Esophagus muscularis mucosa (tissue), 4 donors: Measurements from ENCODE around the gene SFXN1.

Experiments used
- CTCF ChIP-seq, 3 experiments: fragments of 200-600 bp in 2 of 3; fragments of 450-650 bp in 1 of 3; sonication (generic) in 2 of 3; IDR thresholded peaks; one replicate each; pipeline ENCODE4 v1.5.1; 2017 to 2019; ENCODE audit warnings: antibody characterized with exemption in 3 of 3, mild to moderate bottlenecking in 2 of 3, moderate library complexity in 1 of 3
- EP300 ChIP-seq: sonication (generic); formaldehyde crosslinking; IDR thresholded peaks from one replicate; pipeline ENCODE4 v1.6.1; 2017; ENCODE audit warnings: antibody characterized with exemption
- POLR2AphosphoS5 ChIP-seq, 2 donors: sonication (generic); formaldehyde crosslinking; IDR thresholded peaks; one replicate each; pipeline ENCODE4 v1.6.1; 2017; ENCODE audit warnings: antibody characterized with exemption in 2 of 2

GRCh38 chr5:175576591-175576990 lies 98.2 kb downstream of the SFXN1 start:
- TF ChIP-seq CTCF (IDR thresholded peaks at IDR 0.05), result no peak
- TF ChIP-seq EP300, result no peak
- no peak for TF ChIP-seq POLR2AphosphoS5 (IDR thresholded peaks at IDR 0.05)
